ENCODE measurements around the gene TMED1.

DNA sequence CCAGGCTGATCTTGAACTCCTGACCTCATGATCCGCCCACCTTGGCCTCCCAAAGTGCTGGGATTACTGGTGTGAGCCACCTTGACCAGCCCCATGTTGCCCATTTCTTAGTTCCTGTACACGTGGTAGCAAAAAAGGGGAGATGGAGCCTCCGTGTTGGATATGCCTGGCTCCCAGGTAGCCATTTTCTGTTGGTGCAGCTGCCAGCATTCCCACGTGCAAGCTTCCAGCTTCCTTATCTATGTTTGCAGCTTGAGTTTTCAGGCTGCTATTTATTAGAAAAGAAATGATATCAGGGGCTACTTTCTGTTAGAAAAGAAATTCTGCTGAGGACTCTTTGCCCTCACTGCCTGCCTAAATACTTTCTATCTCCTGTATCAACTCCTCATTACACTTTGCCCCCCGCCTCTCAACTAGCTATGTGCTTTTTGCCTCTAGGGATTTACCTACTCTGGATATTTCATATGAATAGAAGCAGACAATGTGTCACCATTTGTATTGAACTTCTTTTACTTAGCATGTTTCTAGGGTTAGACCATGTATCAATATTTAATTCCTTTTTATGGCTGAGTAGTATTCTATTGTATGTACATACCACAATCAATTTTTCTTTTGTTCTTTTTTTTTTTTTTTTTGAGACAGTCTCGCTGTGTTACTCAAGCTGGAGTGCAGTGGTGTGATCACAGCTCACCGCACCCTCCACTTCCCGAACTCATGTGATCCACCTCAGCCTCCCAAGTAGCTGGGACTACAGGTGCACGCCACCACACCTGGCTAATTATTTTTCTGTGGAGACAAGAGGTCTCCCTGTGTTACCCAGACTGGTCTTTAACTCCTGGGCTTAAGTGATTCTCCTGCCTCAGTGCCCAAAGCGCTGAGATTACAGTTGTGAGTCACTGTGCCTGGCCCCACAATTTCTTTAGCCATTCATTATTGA, 3.4 kb upstream of the TMED1 start:
- TF ChIP-seq POLR2AphosphoS5 (IDR thresholded peaks at IDR 0.05) (no peak), POLR2A (IDR thresholded peaks at IDR 0.05) (no peak)
- TF ChIP-seq, protein P1, sequence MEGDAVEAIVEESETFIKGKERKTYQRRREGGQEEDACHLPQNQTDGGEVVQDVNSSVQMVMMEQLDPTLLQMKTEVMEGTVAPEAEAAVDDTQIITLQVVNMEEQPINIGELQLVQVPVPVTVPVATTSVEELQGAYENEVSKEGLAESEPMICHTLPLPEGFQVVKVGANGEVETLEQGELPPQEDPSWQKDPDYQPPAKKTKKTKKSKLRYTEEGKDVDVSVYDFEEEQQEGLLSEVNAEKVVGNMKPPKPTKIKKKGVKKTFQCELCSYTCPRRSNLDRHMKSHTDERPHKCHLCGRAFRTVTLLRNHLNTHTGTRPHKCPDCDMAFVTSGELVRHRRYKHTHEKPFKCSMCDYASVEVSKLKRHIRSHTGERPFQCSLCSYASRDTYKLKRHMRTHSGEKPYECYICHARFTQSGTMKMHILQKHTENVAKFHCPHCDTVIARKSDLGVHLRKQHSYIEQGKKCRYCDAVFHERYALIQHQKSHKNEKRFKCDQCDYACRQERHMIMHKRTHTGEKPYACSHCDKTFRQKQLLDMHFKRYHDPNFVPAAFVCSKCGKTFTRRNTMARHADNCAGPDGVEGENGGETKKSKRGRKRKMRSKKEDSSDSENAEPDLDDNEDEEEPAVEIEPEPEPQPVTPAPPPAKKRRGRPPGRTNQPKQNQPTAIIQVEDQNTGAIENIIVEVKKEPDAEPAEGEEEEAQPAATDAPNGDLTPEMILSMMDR (IDR thresholded peaks at IDR 0.05) = no peak

Data from prostate gland (tissue), 2 donors.